SIG-M5 treated with dmso at 0.1 percent for 504 hours (cell line): ENCODE measurements around the gene SLC12A7.

Source experiments
- DNase-seq: peaks from one replicate; lab custom pipeline; 2025; ENCODE audit not compliant: unreplicated experiment; lab: John Stamatoyannopoulos, UW

The SLC12A7 gene

DNA sequence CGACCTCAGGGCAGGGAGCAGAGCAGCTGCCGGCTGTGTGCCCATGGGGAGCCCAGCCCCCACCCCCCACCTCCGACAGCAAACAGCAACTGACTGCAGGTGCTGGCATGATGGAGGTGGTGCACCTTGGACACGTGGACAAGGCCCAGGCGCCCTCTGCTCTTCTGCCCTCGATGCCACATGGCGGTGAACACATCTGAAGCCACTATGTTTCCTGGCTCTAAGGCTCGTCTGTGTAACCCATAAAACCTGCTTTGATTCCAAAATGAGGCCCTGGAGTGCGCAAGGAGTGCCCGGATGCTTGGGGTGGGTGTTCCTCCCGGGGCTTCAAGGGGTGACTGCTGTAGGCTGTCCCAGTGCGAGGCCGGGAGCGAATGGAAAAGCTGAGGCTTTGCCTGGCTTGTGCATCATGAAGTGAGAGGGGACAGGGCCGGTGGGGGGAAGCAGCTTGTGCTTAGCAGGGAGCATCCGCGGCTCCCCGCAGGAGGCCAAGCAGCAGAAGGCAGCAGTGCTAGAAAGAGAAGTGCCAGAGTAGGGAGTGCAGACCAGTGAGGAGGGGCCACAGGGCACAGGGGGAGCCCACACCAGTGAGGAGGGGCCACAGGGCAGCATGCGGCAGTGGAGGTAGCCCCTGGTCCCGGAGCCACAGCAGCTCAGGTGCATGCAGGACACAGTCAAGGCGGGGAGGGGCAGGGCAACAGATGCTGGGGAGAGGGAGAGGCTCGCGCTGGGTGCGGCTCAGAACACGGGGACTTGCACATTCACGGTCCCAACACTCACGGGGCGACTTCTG is 73.2 kb downstream of the SLC12A7 start:
- no peak for DNase-seq

DNA sequence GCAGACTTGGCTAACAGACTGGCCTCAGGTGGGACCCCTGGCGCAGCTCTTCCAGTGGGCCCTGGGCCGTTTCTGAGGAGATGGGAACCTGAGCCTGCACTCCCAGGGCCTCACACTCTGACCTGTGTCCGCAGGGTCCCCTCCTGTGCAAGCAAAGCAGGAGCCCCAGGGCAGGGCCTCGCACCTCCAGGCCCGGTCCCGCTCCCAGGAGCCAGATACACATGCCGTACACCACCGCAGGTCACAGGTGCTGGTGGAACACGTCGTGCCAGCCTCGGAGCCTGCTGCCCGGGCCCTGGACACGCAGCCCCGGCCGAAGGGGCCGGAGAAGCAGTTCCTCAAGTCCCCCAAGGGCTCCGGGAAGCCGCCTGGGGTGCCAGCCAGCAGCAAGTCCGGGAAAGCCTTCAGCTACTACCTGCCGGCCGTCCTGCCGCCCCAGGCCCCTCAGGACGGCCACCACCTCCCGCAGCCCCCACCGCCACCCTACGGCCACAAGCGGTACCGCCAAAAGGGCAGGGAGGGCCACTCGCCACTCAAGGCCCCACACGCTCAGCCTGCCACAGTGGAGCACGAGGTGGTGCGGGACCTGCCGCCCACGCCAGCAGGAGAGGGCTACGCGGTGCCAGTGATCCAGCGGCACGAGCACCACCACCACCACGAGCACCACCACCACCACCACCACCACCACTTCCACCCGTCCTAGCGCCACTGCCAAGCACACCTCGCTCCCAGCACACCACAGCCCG is 74.0 kb downstream of the SLC12A7 start:
- DNase-seq = no peak

DNA sequence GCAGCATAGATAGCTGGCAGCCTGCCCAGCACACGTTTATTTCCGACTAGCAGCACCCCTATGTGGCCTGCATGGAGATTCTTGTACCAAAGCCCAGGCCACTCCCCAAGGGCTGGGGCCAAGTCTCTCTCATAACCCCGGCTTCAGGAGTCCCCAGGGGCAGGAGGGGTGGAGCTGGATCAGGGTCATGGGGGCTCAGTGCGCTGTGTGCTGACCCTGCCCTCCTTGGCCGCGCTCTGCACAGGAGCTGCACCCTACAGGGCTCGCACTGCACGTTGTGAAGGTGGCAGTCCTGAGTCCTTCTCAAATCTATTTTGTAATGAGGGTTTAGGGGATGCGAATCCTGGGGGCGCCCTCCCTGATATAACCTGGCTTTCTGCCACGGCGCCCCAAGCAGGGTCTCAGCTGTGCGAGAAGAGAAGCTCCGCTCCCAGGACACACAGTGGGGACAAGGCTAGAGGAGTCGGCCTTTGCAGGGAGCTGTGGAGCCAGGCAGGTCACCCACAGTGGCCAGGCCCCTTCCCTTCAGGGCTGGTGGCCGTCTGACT is 74.7 kb downstream of the SLC12A7 start:
- no peak for DNase-seq

DNA sequence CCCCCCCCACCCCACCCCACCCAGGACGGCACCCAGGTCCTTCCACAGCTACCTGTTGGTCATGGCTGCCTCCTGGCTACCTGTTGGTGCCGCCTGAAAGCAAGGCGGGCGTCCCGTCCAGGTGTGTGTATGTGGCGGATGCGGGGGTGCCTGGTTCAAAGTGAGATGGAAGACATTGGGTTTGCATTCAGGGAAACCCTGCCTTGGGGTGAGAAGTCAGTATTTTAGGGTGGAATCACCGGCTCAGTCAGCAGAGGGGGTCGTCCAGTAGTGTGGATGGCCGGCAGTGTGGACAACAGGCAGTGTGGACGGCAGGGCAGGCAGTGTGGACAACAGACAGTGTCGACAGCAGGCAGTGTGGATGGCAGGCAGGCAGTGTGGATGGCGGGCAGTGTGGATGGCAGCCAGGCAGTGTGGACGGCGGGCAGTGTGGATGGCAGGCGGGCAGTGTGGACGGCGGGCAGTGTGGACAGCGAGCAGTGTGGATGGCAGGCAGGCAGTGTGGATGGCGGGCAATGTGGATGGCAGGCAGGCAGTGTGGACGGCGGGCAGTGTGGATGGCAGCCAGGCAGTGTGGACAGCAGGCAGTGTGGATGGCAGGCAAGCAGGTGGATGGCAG is 75.2 kb downstream of the SLC12A7 start:
- no peak for DNase-seq

DNA sequence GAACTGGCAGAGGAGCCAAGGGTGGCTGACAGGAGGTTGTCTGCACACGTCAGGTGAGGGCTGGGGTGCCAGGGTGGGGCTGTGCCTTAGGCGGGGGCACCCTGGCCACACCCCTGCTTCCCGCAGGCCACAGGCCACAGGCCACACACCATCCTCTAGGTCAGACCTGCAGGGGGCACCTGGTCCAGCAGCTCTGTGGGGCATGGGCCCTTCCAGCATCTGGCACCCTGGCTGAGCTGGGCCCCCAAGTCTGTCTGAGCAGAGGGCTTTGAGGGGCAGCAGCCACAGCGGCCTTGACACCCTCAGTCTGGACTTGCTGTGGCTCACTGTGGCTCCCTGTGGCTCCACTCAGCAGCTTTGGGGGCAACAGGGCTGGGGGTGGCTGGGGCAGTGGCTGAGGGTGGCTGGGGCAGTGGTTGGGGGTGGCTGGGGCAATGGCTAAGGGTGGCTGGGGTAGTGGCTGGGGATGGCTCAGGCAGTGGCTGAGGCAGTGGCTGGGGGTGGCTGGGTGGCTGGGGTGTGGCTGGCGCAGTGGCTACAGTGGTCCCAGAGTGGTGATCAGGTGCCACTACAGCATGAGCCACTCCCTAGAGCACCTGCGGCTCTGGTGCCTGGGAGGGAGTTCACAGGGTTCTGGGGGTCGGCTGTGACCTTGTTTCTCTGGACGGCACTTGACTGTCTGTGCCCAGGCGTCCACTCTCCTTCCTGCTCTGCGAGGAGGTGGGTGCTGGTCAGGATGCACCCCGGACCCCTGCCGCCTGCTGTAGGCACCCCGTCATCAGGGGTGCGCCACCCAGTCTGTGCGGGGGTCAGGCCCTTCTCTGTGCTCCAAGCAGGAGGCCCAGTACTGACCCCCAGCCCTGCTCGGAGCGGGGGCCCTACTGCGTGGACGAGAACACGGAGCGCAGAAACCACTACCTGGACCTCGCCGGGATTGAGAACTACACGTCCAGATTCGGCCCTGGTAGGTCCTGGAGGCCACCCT is 76.2 kb downstream of the SLC12A7 start:
- no peak for DNase-seq

DNA sequence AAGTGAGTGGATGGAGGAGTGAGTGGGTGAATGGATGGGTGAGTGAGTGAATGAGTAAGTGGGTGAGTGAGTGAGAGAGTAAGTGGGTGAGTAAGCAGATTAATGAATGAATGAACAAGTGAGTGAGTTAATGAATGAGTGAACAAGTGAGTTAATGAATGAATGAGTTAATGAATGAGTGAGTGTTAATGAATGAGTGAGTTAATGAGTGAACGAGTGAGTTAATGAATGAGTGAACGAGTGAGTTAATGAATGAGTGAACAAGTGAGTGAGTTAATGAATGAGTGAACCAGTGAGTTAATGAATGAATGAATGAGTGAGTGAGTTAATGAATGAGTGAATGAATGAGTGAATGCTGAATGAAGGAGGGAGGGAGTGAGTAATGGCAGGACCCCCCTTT is 76.9 kb downstream of the SLC12A7 start:
- no peak for DNase-seq

DNA sequence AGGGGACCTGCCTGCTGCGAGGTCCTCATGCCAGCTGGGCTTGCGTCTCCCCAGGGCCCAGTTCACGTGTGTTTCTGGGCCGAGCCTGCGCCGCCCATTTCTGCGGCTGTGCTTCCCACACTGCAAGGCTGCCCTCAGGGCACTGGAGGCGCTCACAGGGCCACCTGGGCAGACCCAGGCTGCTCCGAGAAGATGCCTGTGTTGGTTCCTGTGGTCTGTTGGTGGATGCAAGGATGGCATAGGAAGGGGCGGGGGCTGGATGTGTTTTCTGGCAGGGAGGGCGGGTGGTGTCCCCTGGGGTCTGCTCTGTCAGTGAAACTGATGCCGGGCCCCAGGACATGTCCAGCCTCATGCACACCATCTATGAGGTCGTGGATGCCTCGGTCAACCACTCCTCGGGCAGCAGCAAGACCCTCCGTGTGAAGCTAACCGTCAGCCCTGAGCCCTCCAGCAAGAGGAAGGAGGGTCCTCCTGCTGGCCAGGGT is 77.4 kb downstream of the SLC12A7 start:
- DNase-seq = no peak

DNA sequence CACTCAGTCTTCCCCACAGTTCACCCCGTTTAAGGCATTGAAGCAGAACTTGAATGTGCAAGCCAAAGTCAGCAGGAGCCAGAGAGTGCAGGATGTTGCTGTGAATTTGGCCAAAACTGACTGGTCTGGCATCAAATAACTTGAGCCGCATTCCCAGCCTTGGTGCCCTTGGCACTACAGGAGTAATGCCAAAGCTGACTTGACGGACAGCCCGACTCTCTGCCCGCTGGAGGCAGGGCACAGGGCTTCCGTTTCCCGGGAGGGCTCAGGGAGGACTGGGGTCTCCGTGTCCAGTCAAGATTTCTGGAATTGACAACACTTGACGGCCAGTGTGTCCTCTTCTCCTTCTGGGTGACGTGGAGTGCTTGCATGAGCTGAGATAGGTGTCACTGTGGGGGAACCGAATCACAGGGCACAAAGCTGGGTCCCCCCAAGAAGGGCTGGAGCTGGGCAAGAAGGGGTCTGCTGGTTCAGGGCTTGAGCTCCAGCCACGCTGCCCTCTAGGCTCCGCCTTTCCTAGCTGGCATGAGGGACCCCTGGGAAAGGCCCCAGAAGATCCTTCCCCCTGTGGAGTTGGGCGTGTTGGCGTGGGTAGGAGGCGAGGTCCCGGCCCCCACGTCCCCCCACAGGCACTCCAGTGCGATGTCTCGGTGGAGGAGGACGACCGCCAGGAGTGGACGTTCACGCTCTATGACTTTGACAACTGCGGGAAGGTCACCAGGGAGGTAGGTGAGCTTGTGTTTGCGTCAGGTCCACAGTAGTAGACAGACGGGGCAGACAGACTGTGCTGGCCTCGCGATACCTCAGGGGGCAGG is 78.0 kb downstream of the SLC12A7 start:
- no peak for DNase-seq

DNA sequence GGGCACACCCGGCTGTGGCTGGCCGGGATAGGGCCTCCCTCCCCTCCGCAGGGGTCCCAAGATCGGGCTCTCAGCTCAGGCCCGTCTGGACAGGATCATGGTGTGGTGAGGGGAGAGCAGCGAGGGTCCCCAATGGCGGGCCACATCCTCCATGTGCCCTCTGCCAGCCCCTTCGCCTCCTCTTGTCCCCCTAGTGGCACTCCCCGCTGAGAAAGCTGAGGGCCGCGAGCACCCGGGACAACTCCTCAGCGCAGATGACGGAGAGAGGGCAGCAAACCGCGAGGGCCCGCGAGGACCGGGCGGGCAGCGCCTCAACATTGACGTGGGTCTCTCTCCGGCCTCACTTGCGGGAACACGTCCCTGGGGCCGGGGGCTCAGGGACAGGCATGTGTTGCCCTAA is 78.7 kb downstream of the SLC12A7 start:
- DNase-seq = no peak

DNA sequence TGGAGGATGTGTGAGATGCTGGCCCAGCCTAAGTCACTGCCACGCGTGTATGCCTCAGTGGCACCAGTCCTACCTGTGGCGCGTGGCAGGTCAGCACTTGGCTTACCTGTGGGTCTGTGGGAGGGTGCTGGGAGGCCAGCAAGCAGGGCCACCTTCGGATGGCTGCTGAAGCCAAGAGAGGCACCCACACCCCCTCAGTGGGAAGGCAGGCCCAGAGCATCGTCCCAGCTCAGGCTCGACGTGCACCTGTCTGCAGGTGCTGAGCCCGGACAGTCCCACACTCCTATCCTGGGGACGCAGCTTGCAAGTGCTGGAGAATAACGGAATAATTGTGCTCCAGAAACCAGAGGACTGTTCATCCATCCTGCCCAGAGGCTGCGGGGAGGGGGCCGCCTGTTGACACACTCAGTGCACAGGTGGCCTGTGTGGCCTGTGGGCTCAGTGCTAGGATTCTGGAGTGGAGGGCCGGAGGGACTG is 79.3 kb downstream of the SLC12A7 start:
- DNase-seq = no peak

DNA sequence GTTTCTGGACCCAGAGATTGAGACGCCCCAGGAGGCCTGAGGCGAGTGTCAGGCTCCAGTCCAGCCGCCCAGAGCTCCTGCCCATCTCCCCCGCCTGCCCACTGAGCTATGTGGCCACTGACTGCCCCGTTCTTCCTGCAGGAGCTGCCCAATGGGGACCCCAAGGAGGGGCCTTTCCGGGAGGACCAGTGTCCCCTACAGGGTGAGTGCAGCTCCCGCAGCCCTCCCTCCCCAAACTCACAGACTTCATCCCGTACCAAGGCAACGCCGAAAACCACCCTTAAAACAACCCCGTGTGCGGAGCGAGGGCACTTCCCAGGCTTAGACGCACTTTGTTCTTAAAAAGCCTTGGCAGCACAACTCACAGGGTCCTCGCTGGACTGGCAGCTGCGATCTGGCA is 79.9 kb downstream of the SLC12A7 start:
- DNase-seq = no peak

DNA sequence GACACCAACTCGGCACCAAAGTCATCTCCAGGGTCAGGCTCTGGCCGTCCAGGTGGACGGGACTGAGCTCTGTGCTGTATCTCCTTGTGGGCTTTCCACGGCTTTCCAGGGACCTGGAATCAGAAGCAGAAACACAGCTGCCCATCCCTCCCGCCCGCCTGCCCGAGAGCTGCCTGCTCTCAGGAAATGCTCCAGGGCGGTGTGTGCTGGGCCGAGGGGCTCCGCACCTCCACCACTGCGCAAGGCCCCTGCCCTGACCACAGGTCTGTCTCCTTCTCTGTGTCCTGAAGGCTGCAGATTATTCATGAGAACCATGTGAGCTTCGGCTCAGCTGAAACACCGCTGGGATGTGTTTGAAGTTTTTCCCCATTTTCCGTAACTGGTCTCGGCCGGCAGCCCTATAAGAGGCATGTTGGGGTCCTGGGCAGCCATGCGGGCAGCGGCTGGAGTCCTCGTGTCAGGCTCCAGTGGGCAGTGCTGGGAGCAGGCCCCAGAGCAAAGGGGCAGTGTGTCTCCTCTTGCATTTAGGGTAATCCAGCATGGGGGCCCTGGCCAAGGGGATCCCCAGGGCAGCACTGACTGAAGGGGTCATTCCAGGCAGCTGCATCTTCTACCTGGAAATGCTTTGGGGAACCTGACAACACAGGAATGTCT is 80.4 kb downstream of the SLC12A7 start:
- no peak for DNase-seq

DNA sequence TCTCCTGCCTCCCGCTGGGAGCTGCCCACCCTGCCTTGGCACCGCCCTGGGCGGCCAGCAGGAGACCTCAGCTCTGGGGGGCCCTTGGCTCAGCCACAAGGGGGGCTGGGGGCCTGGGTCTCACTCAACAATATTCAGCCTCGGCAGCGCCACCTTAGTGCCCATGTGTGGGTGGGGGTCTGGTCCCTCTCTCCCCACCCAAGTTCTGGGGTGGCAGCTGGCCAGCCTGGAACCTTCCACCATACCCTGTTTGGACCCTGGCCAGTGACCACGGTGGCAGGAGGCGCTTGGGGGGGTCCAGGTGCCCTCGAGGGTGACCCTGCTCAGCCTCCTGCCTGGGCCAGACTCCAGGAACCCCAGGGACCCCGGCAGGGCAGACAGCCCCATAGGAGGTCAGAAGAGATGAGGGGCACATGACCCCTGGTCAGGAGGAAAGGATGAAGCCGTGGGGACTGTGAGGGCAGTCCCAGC is 81.0 kb downstream of the SLC12A7 start:
- no peak for DNase-seq

DNA sequence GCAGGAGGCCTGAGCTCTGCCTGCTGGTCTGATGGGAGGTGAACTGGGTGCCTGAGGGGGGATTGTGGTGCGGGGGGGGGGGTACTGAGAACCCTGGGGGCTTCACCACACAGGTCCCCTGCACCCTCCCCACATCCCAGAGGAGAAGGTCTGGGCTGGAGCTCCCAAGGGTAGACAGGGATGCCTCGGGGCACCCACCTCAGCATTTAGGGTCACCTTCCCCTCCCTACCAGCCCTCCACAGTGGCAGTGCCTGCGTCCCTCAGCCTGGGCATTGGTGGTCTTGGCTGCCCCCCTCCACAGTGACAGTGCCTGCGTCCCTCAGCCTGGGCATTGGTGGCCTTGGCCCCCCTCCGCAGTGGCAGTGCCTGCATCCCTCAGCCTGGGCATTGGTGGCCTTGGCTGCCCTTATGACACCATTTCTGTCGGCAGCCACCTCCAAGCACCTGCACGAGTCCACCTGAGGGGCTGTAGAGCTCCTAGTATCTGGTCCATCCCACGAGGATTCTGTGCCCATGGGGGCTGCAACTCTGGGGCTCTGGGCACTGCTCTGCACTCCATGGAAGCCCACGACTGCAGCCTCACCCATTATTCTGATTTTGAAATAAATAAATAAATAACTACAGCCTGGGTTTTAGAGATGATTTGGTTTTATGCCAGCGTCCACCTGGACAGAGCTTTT is 81.8 kb downstream of the SLC12A7 start:
- DNase-seq = no peak

DNA sequence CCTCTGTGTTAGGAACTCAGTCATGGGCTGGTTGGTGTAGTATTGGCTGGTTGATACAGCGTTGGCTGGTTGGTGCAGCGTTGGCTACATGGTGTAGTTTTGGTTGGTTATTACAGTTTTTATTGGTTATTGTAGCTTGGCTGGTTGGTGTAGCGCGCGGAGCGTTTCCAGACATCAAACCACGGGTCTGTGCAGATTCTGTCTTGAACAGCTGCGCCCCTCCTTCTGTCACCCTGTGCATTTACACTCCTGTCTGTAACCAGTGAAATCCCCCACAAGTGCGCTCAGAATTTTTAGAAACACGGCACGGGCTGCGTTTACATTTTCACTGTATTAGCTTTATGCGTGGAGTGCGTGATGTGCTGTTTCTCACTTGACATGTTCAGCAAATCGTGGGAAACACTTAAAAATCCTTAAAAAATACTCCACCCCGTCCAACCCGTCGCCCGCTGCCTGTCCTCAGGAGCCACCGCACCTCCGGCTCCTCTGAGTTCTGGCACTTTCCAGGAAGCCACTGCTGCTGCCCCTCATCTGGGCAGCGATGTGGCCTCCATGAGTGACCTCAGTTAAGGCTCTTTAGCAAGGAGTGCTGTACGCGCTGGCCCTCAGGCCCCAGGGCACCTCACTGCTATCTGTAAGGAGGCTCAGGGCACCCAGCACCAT is 82.5 kb downstream of the SLC12A7 start:
- DNase-seq = no peak

DNA sequence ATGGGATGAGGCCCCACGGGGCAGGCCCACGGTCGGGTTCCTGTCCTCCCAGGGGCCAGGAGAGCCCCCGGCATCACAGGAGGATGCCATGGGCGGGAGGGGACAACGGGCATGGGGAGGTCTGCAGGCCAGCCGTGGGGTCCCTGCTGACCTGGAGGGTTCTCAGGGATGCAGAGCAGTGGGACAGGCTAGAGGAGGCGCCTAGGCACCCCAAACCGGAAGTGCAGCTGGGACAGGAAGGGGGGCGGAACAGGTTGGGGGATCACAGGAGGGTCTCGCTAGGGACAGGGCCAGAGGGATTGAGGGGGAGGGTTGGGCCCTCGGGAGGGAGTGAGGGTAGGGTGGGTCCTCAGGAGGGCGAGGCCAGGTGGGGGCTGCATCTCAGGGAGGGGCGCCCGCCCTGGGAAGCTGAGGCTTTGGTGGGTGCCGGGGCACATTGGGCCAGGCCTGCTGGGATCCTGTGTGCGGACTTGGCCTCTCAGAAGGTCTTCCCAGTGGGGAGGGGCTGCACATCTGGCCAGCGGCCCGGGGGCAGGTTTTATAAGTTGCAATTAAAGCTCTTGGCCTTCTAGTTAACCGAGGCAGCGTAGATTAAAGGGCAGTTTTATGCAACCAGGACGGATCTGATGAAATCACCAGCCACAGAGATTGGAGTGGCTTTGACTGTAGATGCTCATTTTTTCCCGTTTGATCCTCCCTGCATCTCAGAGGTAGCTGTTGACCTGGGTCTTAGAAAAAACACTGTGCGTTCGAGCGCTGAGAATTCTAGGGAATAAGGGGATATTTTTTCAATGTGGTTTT is 83.2 kb downstream of the SLC12A7 start:
- no peak for DNase-seq
